Hypothalamus (tissue), 51 donors: ENCODE results near the gene GBA2.

Experiments used
- DNase-seq, 51 donors: peaks; one replicate each; lab custom pipeline; 2025; lab: John Stamatoyannopoulos, UW

Gene GBA2

GRCh38 chr9:35719546-35719945 is 29.5 kb downstream of the GBA2 start:
- no peak for DNase-seq

DNA sequence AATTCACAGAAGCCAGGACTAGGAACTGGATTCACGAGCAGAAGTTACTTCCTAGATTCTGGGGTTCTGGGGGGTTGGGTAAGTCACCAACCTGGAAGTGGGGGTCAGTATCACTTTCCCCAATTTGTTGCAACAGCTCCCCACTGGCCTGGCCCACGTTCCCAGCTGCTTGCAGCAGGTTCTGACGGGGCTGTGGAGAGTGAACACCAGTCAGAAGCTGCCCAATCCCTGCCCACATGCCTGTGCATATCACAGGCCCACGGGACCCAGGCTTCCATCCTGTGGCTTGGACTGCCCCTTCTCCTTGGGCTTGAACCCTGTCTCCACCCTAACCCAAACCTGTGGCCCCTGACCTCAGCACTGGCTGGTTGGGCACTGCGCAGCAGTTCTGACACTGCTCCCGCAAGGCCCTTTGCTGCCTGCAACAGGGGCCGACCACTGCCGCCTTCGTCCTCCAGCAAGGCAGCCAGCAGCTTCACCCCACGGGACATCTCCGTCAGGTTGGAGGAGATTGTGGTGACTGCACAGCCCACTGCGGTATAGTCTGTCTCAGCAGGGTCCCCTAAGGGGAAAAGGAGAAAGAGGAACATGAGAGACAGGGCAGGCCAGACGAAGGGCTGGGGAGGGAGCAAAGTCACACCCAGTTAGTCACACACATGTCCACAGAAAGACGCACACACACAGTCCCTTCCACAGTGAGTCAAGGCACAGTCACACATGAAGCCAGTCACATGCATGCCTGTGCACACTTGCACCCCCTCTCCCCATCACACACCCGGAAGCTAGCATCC is 30.1 kb downstream of the GBA2 start:
- DNase-seq: peak in 1 of 51 donors; percentile 31

- DNase-seq: no peak
Measured at GRCh38 chr9:35717132-35717870, 31.7 kb downstream of the GBA2 start.

DNA sequence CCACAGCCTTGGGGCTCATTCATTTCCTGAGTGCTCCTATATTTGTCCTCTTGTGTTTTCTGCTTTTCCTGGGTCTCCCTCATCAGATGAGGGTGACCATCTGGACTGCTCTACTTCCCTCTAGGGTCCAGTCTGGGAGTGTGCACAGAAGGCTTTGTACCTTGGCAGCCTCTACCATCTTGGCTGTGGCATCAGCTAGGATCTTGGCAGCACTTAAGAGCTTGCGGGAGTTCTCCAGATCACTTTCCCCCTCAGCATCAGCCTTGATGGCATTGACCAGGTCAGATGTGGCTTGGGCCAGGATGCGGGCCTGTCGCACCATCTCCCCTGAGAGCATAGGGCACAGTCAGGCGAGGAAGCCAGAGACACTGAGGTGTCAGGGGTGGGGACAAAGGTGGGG is 32.8 kb downstream of the GBA2 start:
- DNase-seq: no peak

DNA sequence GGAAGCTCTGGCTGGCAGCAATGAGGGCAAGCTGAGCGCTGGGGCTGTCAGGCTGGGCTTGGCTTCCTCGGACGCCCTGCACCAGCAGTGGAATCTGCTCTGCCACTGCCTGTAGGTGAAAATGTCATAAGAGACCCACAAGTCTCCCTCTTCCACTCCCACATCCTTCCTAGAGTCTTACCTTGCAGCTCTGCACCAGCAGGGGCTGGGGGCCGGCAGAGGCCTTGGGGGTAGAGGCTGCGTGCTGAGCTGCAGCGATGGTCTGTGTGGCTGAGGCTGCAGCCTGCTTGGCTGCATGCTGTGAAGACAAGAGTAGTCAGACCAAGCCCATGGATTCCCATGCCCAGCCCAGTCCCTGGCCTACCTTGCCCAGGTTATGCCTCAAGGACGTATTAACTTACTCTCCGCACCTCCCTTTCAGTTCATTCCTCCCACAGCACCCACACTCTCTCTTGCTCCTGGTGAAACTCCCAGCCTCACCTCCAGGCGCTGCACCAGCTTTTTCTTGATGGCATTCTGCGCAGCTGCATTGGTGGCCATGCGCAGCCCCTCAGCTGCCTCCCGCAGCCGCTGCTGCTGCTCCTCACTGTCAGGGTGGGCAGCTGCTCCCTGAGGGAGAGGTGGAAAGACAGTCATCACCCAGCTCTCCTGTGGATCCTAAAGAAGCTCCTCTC is 34.3 kb downstream of the GBA2 start:
- DNase-seq: no peak

- DNase-seq: no peak
Measured at GRCh38 chr9:35714123-35714522, 34.9 kb downstream of the GBA2 start.

DNA sequence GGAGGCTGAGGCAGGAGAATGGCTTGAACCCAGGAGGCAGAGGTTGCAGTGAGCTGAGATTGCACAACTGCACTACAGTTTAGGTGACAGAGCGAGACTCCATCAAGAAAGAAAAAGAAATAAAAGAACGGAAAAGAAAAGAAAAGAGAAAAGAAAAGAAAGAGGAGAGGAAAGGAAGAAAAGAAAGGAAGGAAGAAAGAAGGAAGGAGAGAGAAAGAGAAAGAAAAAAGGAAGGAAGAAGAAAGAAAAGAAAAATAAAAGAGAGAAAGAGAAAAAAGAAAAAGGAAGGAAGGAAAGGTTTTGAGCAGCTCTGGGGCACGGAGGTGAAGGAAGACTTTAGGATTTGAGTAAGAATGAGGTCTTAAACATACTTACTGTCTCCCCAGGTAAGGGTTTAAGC is 35.5 kb downstream of the GBA2 start:
- DNase-seq: no peak

- no peak for DNase-seq
Measured at GRCh38 chr9:35712762-35713400, 36.1 kb downstream of the GBA2 start.

GRCh38 chr9:35711501-35712428 is 37.3 kb downstream of the GBA2 start:
- no peak for DNase-seq

GRCh38 chr9:35710818-35711500 is 38.1 kb downstream of the GBA2 start:
- no peak for DNase-seq

- no peak for DNase-seq
Measured at GRCh38 chr9:35708146-35708545, 40.9 kb downstream of the GBA2 start.

- no peak for DNase-seq
Measured at GRCh38 chr9:35706951-35707350, 42.1 kb downstream of the GBA2 start.

DNA sequence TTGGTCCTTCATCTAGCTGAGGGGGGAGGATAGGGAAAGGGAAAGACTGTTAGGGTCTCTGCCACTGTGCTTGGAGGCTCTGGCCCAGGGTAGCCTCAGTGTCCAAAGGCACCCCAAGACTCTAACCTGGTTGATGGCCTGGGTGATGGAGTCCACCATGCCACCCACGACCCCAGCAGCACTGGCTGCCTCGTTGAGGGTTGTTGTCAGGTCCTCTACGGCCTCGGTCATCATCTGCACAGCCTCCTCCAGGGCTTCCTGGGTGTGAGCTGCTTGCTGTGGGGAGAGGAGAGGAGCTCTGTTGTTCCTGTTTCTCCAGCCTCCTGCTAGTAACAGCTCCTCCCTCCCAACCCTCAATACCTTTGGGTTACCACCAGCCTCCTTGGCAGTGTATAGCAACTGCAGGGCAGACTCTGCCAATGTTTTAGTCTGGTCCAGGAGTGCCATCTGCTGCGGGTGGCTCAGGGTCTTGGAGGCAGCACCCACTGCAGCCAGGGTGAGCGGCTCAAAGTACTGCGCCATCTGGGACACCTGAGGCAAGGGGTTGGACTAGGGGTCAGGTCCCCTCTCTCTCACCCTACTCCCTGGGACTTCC is 43.1 kb downstream of the GBA2 start:
- no peak for DNase-seq

GRCh38 chr9:35705372-35705771 is 43.7 kb downstream of the GBA2 start:
- no peak for DNase-seq

DNA sequence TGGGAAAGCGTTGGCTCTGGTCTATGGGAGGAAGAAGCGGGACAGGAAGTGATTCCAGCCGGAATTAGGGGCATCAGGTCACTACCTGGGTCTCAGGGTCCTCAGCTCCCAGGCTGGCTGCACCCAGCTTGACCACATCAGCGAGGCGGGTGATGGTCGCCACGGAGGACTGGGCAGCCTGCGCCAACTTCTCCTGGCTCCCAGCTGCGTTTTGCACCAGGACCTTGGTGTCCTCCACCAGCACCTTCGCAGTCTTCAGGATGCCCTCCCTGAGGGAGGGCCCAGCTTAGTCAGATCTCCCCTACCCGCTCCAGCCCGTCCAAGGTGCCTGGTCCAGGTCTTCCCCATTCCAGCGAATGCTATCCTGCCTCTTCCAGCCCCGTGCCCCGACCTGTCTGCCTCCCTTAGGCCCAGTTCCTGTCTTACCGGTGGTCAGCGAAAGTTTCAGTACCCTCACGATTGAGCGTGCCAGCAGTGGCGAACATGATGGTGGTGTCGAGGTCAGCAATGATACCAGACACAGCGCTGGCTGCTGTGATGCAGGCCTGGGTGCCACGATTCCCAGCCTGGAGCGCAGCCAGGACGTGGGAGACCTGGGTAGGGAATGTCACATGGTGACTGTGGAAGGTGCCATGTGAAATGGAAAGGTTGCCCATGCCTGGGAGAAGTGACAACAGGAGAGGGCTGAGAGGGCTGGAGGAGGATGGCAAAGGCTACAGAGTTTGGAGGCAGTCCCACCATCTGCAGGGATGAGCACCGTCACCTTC is 44.9 kb downstream of the GBA2 start:
- no peak for DNase-seq

DNA sequence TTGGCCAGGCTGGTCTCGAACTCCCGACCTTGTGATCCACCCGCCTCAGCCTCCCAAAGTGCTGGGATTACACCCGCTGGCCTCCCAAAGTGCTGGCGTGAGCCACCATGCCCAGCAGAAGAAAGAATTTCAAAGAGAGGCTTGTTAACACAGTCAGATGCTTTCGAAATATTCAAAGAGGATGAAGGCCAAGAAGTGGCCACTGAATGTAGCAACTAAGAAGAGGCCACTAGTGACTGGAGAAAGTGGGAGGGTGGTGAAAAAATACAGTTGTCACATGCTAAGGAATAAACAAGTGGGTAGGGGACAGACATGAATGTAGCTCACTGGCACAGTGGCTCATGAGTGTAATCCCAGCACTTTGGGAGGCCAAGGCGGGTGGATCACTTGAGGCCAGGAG is 46.3 kb downstream of the GBA2 start:
- DNase-seq: no peak

DNA sequence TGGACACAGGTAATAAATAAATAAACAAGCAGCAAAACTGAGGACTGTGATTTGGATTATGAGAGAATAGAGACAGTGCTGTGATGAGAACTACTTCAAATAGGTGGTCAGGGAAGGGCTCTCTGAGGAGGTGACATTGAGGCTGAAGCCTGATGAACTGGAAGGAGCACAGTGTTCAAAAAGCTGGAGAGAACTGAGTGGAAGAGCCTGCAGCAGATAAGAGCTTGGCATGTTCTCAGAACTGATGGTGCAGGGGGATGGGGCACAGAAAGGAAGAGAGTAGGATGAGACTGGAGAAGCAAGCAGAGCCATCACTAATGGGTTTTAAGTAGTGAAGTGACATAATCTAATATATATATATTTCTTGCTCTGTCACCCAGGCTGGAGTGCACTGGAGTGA is 48.1 kb downstream of the GBA2 start:
- no peak for DNase-seq

- DNase-seq: peak in 15 of 51 donors; percentile 4 to 66 (median 22)
Measured at GRCh38 chr9:35700031-35700430, 49.0 kb downstream of the GBA2 start.
